Lung (tissue), 12 donors: ENCODE data around the gene ADRA1B. TPM values are rescaled to one million over a fixed set of nuclear protein-coding genes. Genes with fewer than 3 reads are reported as not detected.
"Not testable (repeated sequence)": the region's sequence is repeated elsewhere in the genome, so short reads cannot be mapped to it uniquely, and the experiment has no call there.

Experiments used
- ATAC-seq: fragments of 200-7000 bp; cut with Tn5 transposase; one replicate; pipeline ENCODE4 v1.9.1; 2020; ENCODE audit warnings: moderate number of reproducible peaks; ENCODE audit not compliant: insufficient read depth, low FRiP score
- DNase-seq, 3 donors: peaks; one replicate each; pipeline ENCODE4 v3.0.0-alpha.2; 2013 to 2017
- H3K27ac ChIP-seq, 2 donors: one replicate each; pipeline ENCODE4 v1.5.1; 2013; ENCODE audit warnings: mild to moderate bottlenecking in 2 of 2, moderate library complexity in 2 of 2, control low read depth in 1 of 2, inconsistent platforms in 1 of 2, low read depth in 1 of 2, low read length in 1 of 2
- H3K27me3 ChIP-seq, 3 donors: one replicate each; pipeline ENCODE4 v1.5.1; 2013; ENCODE audit warnings: low read length in 2 of 3; ENCODE audit not compliant: control insufficient read depth in 3 of 3, insufficient read depth in 3 of 3
- H3K36me3 ChIP-seq, 4 donors: one replicate each; pipeline ENCODE4 v1.5.1; 2013; ENCODE audit warnings: low read length in 4 of 4, mild to moderate bottlenecking in 1 of 4, moderate library complexity in 1 of 4; ENCODE audit not compliant: control insufficient read depth in 4 of 4, insufficient read depth in 4 of 4
- H3K4me1 ChIP-seq, 5 donors: one replicate each; pipeline ENCODE4 v1.5.1; 2013; ENCODE audit warnings: low read length in 5 of 5, mild to moderate bottlenecking in 2 of 5, moderate library complexity in 1 of 5; ENCODE audit not compliant: control insufficient read depth in 5 of 5, insufficient read depth in 5 of 5
- H3K4me3 ChIP-seq: one replicate; pipeline ENCODE4 v1.5.1; 2013; ENCODE audit warnings: mild to moderate bottlenecking, control low read depth, moderate library complexity
- H3K9ac ChIP-seq, 2 donors: one replicate each; pipeline ENCODE4 v1.5.1; 2013; ENCODE audit warnings: low read length in 2 of 2, control low read depth in 1 of 2; ENCODE audit not compliant: insufficient read depth in 1 of 2
- H3K9me3 ChIP-seq, 4 donors: one replicate each; pipeline ENCODE4 v1.5.1; 2013; ENCODE audit warnings: low read length in 3 of 4, mild to moderate bottlenecking in 1 of 4, moderate library complexity in 1 of 4; ENCODE audit not compliant: control insufficient read depth in 4 of 4, insufficient read depth in 3 of 4
- whole genome bisulfite sequencing, 2 donors: extraction: QIAGEN DNeasy Blood & Tissue Kit; methylation state at CpG; one replicate each; pipeline ENCODE4 v1.1.7; 2013; 5-methylcytosine and 5-hydroxymethylcytosine counted together
- polyA plus RNA-seq, 2 donors: library from polyadenylated mRNA; stranded (reverse); fragments of 200-250 nt; gene quantifications; one replicate each; pipeline ENCODE4 v1.2.1, GENCODE V29; 2013
- total RNA-seq, 2 donors: library from RNA; depleted of rRNA in 1 of 2; stranded (reverse); fragments of >200 nt in 1 of 2; gene quantifications; one replicate each; pipeline ENCODE4 v1.2.1, GENCODE V29; 2014 to 2021
- TF ChIP-seq, protein P1 (sequence below): IDR thresholded peaks from 2 replicates; pipeline ENCODE4 v1.5.1; 2012; ENCODE audit warnings: mild to moderate bottlenecking; ENCODE audit errors: control extremely low read depth, extremely low read depth
- donor health status: control.
- donor health status: control.
- donor health status: Bipolar disorder and iron deficiency.
- donor health status: healthy.
- donor health status: DM: yes; HTN: yes; CAD: no.

ADRA1B gene
- total and polyA plus RNA-seq, 4 donors: 1.2 to 6.1 (median 2.3) TPM

DNA sequence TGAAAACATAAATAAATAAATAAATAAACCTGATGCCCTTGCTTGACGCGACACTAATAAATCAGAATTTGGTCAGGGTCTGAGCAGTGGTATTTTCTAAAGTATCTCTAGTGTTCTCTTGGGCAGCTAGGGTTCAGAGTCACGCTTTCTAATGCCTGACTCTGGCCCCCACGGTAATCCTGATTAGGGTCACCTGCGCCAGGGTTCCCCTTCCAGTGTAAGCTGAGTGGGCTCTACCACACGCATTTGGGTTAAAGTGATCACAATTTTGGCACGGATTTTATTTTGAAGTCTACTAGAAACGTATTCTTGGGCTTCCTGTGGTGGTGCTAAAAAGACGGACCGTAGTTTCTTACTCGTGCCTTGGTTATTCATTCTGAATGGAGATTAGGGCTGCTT, 93.3 kb downstream of the ADRA1B start:
- WGBS, 2 donors: 2% methylated on average over 11 of the region's 11 CpGs
- no peak for ATAC-seq

DNA sequence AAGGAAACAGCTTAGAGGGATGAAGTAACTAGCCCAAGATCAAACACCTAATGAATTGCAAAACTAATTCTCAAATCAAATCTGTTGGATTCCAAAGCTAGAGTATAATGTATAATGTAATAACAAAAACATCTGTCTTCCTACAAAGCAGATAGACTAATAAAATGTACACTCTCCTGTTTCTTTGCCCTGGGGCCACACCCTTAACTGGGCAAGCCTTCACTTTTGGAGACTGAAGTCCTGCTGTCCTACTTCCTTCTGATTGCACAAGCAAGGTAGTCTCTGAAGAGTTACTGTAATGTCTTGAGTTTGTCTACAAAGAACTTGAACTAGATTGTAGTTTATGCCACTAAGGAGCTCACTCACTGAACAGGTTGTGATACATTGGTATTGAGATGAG, 95.2 kb downstream of the ADRA1B start:
- TF ChIP-seq, protein P1, sequence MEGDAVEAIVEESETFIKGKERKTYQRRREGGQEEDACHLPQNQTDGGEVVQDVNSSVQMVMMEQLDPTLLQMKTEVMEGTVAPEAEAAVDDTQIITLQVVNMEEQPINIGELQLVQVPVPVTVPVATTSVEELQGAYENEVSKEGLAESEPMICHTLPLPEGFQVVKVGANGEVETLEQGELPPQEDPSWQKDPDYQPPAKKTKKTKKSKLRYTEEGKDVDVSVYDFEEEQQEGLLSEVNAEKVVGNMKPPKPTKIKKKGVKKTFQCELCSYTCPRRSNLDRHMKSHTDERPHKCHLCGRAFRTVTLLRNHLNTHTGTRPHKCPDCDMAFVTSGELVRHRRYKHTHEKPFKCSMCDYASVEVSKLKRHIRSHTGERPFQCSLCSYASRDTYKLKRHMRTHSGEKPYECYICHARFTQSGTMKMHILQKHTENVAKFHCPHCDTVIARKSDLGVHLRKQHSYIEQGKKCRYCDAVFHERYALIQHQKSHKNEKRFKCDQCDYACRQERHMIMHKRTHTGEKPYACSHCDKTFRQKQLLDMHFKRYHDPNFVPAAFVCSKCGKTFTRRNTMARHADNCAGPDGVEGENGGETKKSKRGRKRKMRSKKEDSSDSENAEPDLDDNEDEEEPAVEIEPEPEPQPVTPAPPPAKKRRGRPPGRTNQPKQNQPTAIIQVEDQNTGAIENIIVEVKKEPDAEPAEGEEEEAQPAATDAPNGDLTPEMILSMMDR: no peak
- H3K27me3 ChIP-seq: no peaks in the 10 kb centered on the region
- DNase-seq (no peak), ATAC-seq (no peak)
- H3K9ac ChIP-seq: no peak overlapping the region
- no peak overlapping the region for H3K27ac ChIP-seq
- H3K4me3 ChIP-seq: no peak overlapping the region
- H3K4me1 ChIP-seq: peaks cover 0 to 18% (median 11%) of the 10 kb centered on the region in 5 donors
- H3K36me3 ChIP-seq: peaks cover 6 to 27% (median 7%) of the 10 kb centered on the region in 4 donors
- no peaks in the 10 kb centered on the region for H3K9me3 ChIP-seq

More for the DNA sequence above, 93.3 kb downstream of the ADRA1B start:
- H3K27ac ChIP-seq: no peak overlapping the region
- H3K27me3 ChIP-seq: no peaks in the 10 kb centered on the region
- peak overlapping the region; percentile 90 to 95 for H3K9ac ChIP-seq
- peaks cover 2 to 17% (median 5%) of the 10 kb centered on the region in 4 donors for H3K36me3 ChIP-seq
- no peak for DNase-seq
- H3K4me1 ChIP-seq: peaks cover 0 to 18% (median 11%) of the 10 kb centered on the region in 5 donors
- no peaks in the 10 kb centered on the region for H3K9me3 ChIP-seq
- H3K4me3 ChIP-seq: peak overlapping the region; percentile 81
- TF ChIP-seq, protein P1: no peak

DNA sequence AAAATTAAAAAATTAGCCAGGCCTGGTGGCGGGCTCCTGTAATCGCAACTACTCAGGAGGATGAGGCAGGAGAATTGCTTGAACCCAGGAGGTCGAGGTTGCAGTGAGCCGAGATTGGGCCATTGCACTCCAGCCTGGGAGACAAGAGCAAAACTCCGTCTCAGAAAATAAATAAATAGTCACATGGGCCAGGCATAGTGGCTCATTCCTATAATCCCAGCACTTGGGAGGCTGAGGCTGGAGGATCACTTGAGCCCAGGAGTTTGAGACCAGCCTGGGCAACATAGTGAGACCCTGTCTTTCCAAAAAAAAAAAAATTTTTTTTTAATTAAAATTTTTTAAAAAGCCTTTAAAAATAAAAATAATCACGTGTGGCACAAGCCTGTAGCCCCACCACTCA, 97.9 kb downstream of the ADRA1B start:
- not testable (repeated sequence) for H3K27me3 ChIP-seq, ATAC-seq, H3K9me3 ChIP-seq, H3K9ac ChIP-seq, H3K4me3 ChIP-seq, DNase-seq, H3K27ac ChIP-seq
- 95 to 96% methylated on average over 6 of the region's 6 CpGs for WGBS, 2 donors
- Histone ChIP-seq H3K4me1 (peaks cover 0 to 22% (median 11%) of the 10 kb centered on the region in 5 donors), H3K36me3 (peaks cover 6 to 29% (median 8%) of the 10 kb centered on the region in 4 donors)

DNA sequence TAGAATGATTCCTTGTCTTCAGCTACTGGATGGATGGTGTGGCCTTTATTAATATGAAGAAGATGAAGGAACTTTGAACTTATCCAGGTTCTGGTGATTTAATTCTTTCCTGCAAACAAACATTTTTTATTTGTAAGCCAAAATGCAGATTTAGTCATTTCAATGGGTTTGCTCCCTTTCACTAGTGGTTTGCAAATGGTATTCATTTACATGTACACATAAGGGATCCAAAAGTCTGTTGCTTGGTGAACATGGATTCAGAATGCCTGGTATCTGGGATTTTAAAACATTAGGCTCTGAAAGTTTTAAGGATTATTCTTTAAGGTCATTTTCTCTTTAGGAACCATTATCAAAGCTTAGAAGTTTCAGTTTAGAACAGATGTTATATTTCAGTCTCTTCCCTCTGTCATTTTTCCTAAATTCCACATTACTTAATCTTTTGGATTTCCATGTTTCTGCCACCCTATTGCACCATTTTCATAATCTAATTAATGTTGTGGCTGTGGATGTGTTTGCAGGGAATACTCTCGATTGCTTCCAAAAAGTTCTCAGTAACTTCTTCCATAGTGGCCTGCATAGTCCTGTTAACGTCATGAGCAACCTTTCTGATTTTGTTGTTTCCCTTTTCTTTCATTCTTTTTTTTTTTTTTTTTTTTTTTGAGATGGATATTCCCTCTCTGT, 102.8 kb downstream of the ADRA1B start:
- 85 to 86% methylated on average over 2 of the region's 2 CpGs for WGBS, 2 donors
- peaks cover 4 to 12% (median 8%) of the 10 kb centered on the region in 4 donors for H3K36me3 ChIP-seq
- ATAC-seq (no peak), DNase-seq (peak in 2 of 3 donors; percentile 44 to 60)
- no peaks in the 10 kb centered on the region for H3K9me3 ChIP-seq
- peaks cover 0 to 22% (median 2%) of the 10 kb centered on the region in 5 donors for H3K4me1 ChIP-seq
- no peak overlapping the region for H3K4me3 ChIP-seq
- no peaks in the 10 kb centered on the region for H3K27me3 ChIP-seq
- TF ChIP-seq, protein P1: no peak
- H3K9ac ChIP-seq: no peak overlapping the region
- no peak overlapping the region for H3K27ac ChIP-seq
